Lower lobe of right lung (tissue), 2 donors: ENCODE results near the gene HEPACAM2. TPM values are rescaled to one million over a fixed set of nuclear protein-coding genes. Genes with fewer than 3 reads are reported as not detected.
A peak's percentile ranks its signal among the peaks of the same experiment; 100 is the strongest.

Experiments used
- ATAC-seq, 2 donors: fragments of 200-7000 bp; cut with Tn5 transposase; one replicate each; pipeline ENCODE4 v1.9.1; 2020 to 2022; ENCODE audit warnings: mild to moderate bottlenecking in 2 of 2, moderate library complexity in 2 of 2
- DNase-seq: peaks from one replicate; pipeline ENCODE4 v3.0.0-alpha.2; 2020
- H3K27ac ChIP-seq: fragments of 200-600 bp; one replicate; pipeline ENCODE4 v1.8.0; 2022
- H3K27me3 ChIP-seq: fragments of 200-600 bp; one replicate; pipeline ENCODE4 v1.8.0; 2022; ENCODE audit warnings: low read depth
- H3K36me3 ChIP-seq: fragments of 200-600 bp; one replicate; pipeline ENCODE4 v1.8.0; 2022; ENCODE audit warnings: mild to moderate bottlenecking
- H3K4me1 ChIP-seq: fragments of 200-600 bp; one replicate; pipeline ENCODE4 v1.8.0; 2022
- H3K4me3 ChIP-seq: fragments of 200-600 bp; one replicate; pipeline ENCODE4 v1.8.0; 2022; ENCODE audit warnings: mild to moderate bottlenecking
- H3K9me3 ChIP-seq: fragments of 200-600 bp; one replicate; pipeline ENCODE4 v1.8.0; 2022
- CTCF ChIP-seq: fragments of 200-600 bp; IDR thresholded peaks from one replicate; pipeline ENCODE4 v1.8.0; 2022; ENCODE audit warnings: antibody characterized with exemption, mild to moderate bottlenecking
- intact Hi-C: fragments of 100-400 bp; cut with DNase I; formaldehyde crosslinking; loops from one replicate; pipeline ENCODE4 v1.11.0; 2022
- total RNA-seq: library from RNA; stranded (reverse); fragmentation: NEBNext Ultra II Directional; extraction: Animal tissue kit (Norgen Biotek cat#: 25700); gene quantifications from one replicate; pipeline ENCODE4 v1.2.1, GENCODE V29; 2021
- donor health status: DM: no; HTN: yes; CAD: no; lungs with severe emphysema.

Gene HEPACAM2
- total RNA-seq, 1 donor from 2014 or later: 0.18 TPM

GRCh38 chr7:93161181-93161762 lies 65.0 kb downstream of the HEPACAM2 start:
- no peak for TF ChIP-seq CTCF
- no peaks in the 10 kb centered on the region for H3K27me3 ChIP-seq
- DNase-seq (no peak), ATAC-seq (no peak)
- H3K4me1 ChIP-seq: no peaks in the 10 kb centered on the region
- intact Hi-C loops: no loop called here
- no peaks in the 10 kb centered on the region for H3K9me3 ChIP-seq
- H3K4me3 ChIP-seq: no peak overlapping the region
- H3K27ac ChIP-seq: no peak overlapping the region
- no peaks in the 10 kb centered on the region for H3K36me3 ChIP-seq

- DNase-seq (no peak), ATAC-seq (no peak)
- H3K36me3 ChIP-seq: no peaks in the 10 kb centered on the region
- no peak overlapping the region for H3K27ac ChIP-seq
- no peaks in the 10 kb centered on the region for H3K27me3 ChIP-seq
- H3K4me1 ChIP-seq: no peaks in the 10 kb centered on the region
- no peak for TF ChIP-seq CTCF
- no peak overlapping the region for H3K4me3 ChIP-seq
- intact Hi-C loops: no loop called here
- no peaks in the 10 kb centered on the region for H3K9me3 ChIP-seq
These were observed 65.9 kb downstream of the HEPACAM2 start for GRCh38 chr7:93160410-93160809.

GRCh38 chr7:93159490-93159889 lies 66.8 kb downstream of the HEPACAM2 start:
- H3K4me1 ChIP-seq: no peaks in the 10 kb centered on the region
- H3K4me3 ChIP-seq: no peak overlapping the region
- H3K36me3 ChIP-seq: no peaks in the 10 kb centered on the region
- no peak for ATAC-seq
- no peak for DNase-seq
- intact Hi-C loops: no loop called here
- TF ChIP-seq CTCF: no peak
- no peaks in the 10 kb centered on the region for H3K9me3 ChIP-seq
- no peak overlapping the region for H3K27ac ChIP-seq
- no peaks in the 10 kb centered on the region for H3K27me3 ChIP-seq

- Histone ChIP-seq H3K27me3 (no peaks in the 10 kb centered on the region), H3K36me3 (no peaks in the 10 kb centered on the region), H3K4me1 (no peaks in the 10 kb centered on the region), H3K4me3 (no peak overlapping the region), H3K9me3 (no peaks in the 10 kb centered on the region), H3K27ac (no peak overlapping the region)
- ATAC-seq: no peak
- no peak for TF ChIP-seq CTCF
- no peak for DNase-seq
- intact Hi-C loops: no loop called here
These were observed 69.4 kb downstream of the HEPACAM2 start for GRCh38 chr7:93156884-93157283.

- H3K27ac ChIP-seq: no peak overlapping the region
- H3K4me3 ChIP-seq: no peak overlapping the region
- no peaks in the 10 kb centered on the region for H3K9me3 ChIP-seq
- ATAC-seq (peak in 1 of 2 donors; percentile 21), DNase-seq (no peak)
- peaks cover 6% of the 10 kb centered on the region for H3K36me3 ChIP-seq
- no peaks in the 10 kb centered on the region for H3K27me3 ChIP-seq
- peaks cover 20% of the 10 kb centered on the region for H3K4me1 ChIP-seq
- intact Hi-C loops: no loop called here
- no peak for TF ChIP-seq CTCF
These were observed 76.0 kb downstream of the HEPACAM2 start for GRCh38 chr7:93150200-93150835.
